HG02642 (cell line): Measurements from ENCODE around the gene ECHS1.
"Not testable (repeated sequence)": the region's sequence is repeated elsewhere in the genome, so short reads cannot be mapped to it uniquely, and the experiment has no call there.

Experiments used
- ATAC-seq: cut with Tn5 transposase; IDR thresholded peaks from one replicate; pipeline ENCODE4 v1.9.1; 2021; ENCODE audit warnings: mild to moderate bottlenecking; ENCODE audit not compliant: unreplicated experiment, poor library complexity

The ECHS1 gene

GRCh38 chr10:133400624-133401424 is 27.7 kb upstream of the ECHS1 start:
- peak; percentile 68 for ATAC-seq

DNA sequence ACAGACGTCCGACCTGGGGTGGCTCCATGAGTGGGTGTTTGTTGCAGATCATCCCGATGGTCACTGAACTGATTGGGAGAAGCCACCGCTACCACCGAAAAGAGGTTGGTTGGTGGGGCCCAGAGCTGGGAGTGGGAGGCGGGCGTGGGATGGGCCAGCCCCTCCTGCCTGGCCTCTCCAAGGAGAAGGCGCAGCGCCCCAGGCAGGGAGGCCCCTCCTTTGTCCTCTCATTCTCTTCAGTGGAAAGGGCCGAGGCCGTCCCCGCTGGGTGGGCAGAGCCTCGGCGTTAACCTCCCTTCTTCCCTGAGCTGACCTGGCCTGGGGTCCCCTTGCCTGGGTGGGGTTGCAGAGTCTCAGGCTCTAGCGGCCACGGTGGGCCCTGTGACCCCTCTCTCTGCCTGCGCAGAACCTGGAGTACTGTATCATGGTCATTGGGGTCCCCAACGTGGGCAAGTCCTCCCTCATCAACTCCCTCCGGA is 26.0 kb upstream of the ECHS1 start:
- no peak for ATAC-seq

- no peak for ATAC-seq
Observed at GRCh38 chr10:133397938-133398337, 24.8 kb upstream of the ECHS1 start.

DNA sequence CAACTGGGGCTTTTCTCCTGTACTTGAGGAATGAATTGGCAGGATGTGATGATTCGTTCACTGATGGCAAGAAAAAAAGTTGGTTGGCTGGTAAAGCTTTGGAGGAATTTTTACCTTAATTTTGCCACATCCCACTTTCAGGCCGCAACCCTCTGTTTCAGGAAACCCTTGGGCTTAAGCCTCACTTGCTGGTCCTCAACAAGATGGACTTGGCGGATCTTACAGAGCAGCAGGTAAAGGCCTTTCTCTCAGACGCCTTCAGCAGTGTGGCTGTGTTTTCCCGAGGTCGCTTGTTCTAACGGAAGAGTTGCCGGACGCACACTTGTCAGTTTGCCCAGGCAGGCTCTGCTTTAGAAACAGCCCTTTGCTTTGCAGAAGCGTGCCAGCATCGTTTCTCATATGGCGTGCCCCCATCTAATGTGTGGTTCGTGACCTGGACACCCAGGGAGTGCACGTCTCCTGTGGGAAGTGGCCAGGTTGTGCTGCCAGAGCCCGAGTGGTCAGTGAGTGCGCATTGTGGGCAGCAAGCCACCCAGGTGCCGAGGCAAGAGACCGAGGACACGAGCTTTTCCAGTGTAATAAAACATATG is 23.0 kb upstream of the ECHS1 start:
- no peak for ATAC-seq

DNA sequence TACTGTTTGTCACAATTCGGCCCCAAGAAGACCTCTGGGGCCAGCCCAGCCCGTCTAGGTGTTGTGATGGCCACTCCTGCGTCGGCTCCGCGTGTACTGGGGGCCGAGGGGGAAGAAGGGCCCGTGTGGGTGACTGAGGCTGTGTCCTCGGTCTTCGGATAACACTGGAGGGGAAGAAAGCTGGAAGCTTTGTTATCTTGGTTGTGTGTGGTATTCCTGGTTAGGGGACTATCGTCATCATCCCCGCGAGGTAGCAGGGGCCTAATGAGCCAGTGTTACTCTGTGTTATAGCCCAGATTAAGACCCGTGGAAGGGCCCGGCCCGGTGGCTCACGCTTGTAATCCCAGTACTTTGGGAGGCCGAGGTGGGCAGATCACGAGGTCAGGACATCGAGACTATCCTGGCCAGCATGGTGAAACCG is 21.7 kb upstream of the ECHS1 start:
- ATAC-seq = no peak

DNA sequence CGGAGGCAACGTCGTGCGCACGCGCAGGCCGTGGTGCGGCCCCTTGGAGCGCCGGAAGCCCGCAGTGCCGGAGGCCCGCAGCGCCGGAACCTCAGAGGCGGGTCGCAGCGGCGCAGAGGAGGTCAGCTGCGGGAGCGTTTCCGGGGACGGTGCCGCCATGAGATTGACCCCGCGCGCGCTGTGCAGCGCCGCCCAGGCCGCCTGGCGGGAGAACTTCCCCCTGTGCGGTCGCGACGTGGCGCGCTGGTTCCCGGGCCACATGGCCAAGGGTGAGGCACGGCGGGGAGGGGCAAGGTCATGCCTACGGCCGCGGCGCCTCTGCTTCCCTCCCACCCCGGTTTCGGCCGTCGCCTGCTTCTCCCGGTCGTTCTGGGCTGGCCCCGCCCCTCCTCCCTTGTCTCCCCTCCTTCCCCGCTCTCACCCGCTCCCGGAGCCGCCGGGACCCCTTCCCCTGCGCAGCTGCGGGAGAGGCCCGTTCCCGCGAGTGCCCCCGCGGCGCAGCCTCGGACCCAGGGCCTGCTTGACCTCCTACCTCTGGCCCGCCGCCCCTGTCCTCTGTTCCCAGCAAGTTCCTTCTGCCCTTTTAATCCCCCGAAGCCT is 21.0 kb upstream of the ECHS1 start, which contains the start of gene MTG1:
Gene MTG1, plus strand, starts transcription at position 94 of the 600 bp plus-strand sequence. Its CDS starts 64 bp downstream, at position 158.
- peak; percentile 77 for ATAC-seq

- ATAC-seq = no peak
Observed at GRCh38 chr10:133393401-133394063, 20.4 kb upstream of the ECHS1 start.

DNA sequence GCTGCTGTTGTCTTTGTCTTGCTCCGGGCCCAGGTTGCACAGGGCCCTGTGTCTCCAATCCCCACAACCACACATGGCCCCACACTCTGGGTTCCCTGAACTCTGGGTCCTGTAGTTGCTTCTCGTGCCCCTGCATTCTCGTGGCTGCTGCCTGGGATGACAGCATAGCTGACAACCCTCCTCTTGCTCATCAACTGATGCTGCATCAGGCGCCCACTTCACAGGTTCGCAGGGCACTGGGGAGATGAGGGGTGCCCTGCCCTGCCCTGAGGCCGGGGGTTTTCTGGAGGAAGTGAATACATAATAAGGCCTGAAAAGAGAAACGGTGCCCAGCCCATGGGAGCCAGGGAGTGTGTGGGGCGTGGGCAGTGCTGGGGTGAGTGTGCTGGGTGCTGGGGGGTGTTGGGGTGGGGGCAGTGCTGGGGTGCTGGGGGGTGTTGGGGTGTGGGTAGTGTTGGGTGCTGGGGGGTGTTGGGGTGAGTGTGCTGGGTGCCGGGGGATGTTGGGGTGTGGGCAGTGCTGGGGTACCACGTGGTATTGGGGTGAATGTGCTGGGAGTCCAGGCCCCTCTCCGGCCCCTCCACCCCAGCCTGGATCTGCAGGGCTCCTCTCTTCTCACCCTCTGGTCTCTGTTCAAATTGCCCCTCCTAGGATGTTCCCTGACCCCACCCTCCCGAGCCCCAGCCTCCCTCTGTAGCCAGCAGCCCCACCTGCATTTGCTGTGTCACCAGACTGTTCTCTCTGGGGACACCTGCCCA is 18.8 kb upstream of the ECHS1 start:
- ATAC-seq = no peak

DNA sequence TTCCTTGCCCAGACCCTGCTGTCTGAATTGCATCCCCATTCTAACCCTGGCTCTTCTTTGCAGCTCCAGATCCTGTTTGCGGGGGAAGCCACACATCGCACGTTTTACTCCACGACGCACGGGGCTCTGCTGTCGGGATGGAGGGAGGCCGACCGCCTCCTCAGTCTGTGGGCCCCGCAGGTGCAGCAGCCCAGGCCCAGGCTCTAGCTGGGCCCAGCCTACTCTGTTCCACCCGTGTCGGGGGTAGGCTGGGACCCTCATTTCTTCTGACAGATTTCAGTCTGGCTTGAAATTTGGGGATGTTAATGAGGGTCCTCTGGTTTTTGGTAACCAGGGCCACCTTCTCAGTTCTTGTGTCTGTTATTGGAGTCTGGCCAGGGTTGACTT is 18.1 kb upstream of the ECHS1 start:
- no peak for ATAC-seq

- no peak for ATAC-seq
Observed at GRCh38 chr10:133390597-133391248, 17.6 kb upstream of the ECHS1 start.

- peak; percentile 78 for ATAC-seq
Observed at GRCh38 chr10:133388973-133389818, 16.0 kb upstream of the ECHS1 start.

- no peak for ATAC-seq
Observed at GRCh38 chr10:133388236-133388972, 15.2 kb upstream of the ECHS1 start.

- ATAC-seq = not testable (repeated sequence)
Observed at GRCh38 chr10:133386951-133387350, 13.8 kb upstream of the ECHS1 start.

DNA sequence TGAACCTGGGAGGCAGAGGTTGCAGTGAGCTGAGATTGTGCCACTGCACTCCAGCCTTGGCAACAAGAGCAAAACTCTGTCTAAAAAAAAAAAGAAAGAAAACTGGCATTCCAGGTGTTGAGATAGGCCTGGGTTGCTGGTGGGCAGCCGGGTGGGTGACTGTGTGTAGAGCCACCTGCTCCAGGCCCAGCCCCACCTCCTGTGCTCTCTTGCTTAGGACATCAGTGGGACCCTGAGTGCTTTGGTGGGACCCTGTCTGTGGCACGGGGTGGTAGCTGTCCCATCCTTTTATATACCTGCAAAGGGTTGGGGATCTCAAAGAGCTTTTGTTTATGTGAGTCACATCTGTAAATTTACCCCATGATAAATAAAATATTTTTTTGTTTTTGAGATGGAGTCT is 12.1 kb upstream of the ECHS1 start:
- no peak for ATAC-seq

- ATAC-seq = no peak
Observed at GRCh38 chr10:133384071-133384470, 10.9 kb upstream of the ECHS1 start.

DNA sequence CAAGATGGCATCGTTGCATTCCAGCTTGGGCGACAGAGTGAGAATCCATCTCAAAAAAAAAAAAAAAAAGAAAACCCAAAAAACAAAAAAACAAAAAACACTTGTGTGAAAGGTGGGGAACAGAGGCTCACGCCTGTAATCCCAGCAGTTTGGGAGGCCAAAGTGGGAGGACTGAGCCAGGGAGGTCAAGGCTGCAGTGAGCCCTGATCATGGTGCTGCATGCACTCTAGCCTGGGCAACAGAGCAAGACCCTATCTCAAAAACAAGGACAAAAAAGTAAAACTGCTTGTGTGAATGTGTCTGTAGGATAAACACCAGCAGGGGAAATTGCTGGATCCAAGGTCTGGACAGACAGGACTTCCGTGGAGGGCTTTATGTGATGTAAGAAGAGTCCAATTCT is 10.4 kb upstream of the ECHS1 start:
- ATAC-seq = no peak

GRCh38 chr10:133381036-133381435 is 7.9 kb upstream of the ECHS1 start:
- no peak for ATAC-seq
